Retinal pigment epithelial cell (primary cell): ENCODE data around the gene ANO7.
A peak's percentile ranks its signal among the peaks of the same experiment; 100 is the strongest.

ENCODE experiments used
- DNase-seq: peaks from one replicate; pipeline ENCODE4 v3.0.0-alpha.2; 2010; ENCODE audit warnings: low read depth
- H3K4me3 ChIP-seq: 2 replicates; pipeline ENCODE4 v1.5.1; 2011; ENCODE audit warnings: mild to moderate bottlenecking, low read length, control low read depth, moderate library complexity
- TF ChIP-seq, protein P1 (sequence below): conservative IDR thresholded peaks from 2 replicates; pipeline ENCODE4 v1.5.1; 2011; ENCODE audit warnings: low read depth, low read length, control low read depth, inconsistent platforms

Gene ANO7

DNA sequence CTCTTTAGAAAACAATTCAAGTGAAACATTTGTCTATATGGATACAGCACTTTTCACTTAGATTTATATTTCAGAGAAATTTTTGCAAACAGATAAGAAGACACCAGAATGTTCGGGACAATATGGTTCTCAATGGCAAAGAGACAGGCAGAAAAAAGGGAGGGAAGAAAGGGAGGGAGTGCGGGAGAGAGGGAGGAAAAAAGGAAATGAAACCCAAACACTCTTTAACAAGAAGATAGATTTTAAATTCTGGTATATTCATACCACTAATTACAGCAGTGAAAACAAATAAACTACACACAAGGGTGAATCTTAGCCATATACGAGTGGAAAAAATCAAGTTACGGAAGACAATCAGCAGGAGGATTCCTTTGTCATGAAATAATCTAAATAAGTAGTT lies 42.2 kb upstream of the ANO7 start:
- TF ChIP-seq, protein P1, sequence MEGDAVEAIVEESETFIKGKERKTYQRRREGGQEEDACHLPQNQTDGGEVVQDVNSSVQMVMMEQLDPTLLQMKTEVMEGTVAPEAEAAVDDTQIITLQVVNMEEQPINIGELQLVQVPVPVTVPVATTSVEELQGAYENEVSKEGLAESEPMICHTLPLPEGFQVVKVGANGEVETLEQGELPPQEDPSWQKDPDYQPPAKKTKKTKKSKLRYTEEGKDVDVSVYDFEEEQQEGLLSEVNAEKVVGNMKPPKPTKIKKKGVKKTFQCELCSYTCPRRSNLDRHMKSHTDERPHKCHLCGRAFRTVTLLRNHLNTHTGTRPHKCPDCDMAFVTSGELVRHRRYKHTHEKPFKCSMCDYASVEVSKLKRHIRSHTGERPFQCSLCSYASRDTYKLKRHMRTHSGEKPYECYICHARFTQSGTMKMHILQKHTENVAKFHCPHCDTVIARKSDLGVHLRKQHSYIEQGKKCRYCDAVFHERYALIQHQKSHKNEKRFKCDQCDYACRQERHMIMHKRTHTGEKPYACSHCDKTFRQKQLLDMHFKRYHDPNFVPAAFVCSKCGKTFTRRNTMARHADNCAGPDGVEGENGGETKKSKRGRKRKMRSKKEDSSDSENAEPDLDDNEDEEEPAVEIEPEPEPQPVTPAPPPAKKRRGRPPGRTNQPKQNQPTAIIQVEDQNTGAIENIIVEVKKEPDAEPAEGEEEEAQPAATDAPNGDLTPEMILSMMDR: no peak
- H3K4me3 ChIP-seq: no peak overlapping the region
- no peak for DNase-seq

GRCh38 chr2:241147336-241147735 lies 41.1 kb upstream of the ANO7 start:
- H3K4me3 ChIP-seq: no peak overlapping the region
- DNase-seq: no peak
- TF ChIP-seq, protein P1: no peak

DNA sequence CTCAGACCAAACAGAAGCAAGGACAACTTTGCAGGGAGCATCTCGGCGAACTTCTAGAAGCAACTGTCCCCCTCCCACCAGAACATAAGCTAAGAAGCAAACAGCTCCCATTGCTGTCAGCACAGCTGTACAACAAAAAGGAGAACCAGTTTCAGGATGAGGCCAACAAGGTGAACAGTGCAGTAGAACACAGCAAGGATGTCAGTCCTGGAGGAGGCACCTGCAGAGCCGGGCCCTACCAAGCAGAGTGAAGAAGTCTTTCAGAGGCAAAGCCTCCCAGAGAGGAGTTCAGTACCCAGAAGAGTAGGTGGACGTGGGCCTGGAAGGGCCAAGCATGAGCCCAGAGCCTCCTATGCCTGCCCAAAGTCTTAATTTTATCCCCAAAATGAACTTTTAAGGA lies 40.2 kb upstream of the ANO7 start:
- TF ChIP-seq, protein P1: no peak
- H3K4me3 ChIP-seq: peak overlapping the region; percentile 64

GRCh38 chr2:241148891-241149674 lies 39.4 kb upstream of the ANO7 start, which contains the start of gene PASK:
Gene PASK (minus strand): TSS chr2:241149472. CDS start chr2:241143032, 6,440 bp downstream.
- TF ChIP-seq, protein P1: no peak
- H3K4me3 ChIP-seq: peak within 1 kb of the TSS; percentile 64
- peak; percentile 81 for DNase-seq

More for the DNA sequence above, 40.2 kb upstream of the ANO7 start:
- DNase-seq: no peak

GRCh38 chr2:241149675-241149924 lies 38.9 kb upstream of the ANO7 start:
- H3K4me3 ChIP-seq: peak overlapping the region; percentile 64
- TF ChIP-seq, protein P1: no peak
- DNase-seq: no peak

DNA sequence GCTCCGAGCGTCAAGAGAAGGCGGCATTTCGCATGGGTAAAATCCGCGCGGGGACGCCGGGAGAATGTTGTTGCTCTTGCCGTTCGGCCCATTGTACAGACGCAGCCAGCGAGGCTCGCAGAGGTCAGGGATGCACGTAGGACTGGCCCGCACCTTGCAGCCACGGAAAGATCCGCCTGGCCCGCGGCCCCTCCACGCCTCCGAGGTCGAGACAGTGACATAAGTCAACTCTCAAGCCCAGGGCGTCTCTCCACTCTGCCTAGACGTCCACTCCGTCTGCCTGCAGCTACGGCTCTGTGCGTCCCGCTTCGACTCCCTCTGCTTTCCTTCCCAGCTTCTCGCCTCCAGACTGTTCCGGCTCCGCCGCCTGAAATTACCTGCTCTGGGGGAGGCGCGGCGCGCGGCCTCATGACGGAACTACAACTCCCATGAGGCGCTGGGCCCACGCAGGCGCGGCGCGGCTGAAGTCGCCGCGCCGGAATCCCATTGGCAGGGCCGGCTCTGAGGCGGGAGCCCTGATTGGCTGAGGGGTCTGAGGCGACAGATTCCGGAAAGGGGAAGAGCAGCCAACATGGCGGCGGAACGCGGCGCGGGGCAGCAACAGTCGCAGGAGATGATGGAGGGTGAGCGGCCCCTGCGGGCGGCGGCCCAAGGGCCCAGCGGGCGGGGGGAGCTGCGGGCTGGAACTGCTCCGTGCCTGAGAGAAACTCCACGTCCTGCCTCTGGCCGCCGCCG lies 38.4 kb upstream of the ANO7 start, which contains the start of gene PPP1R7:
TSS of gene PPP1R7 (plus strand) at position 543 of the 735 bp plus-strand sequence. CDS start at position 572, 29 bp downstream.
- DNase-seq: peak; percentile 73
- peak within 1 kb of the TSS; percentile 64 for H3K4me3 ChIP-seq
- TF ChIP-seq, protein P1: no peak
